Lung (tissue), 12 donors: ENCODE results near the gene RPTN. TPM values are rescaled to one million over a fixed set of nuclear protein-coding genes. Genes with fewer than 3 reads are reported as not detected.
A peak's percentile ranks its signal among the peaks of the same experiment; 100 is the strongest.

ENCODE experiments used
- ATAC-seq: fragments of 200-7000 bp; cut with Tn5 transposase; one replicate; pipeline ENCODE4 v1.9.1; 2020; ENCODE audit warnings: moderate number of reproducible peaks; ENCODE audit not compliant: insufficient read depth, low FRiP score
- DNase-seq, 3 donors: peaks; one replicate each; pipeline ENCODE4 v3.0.0-alpha.2; 2013 to 2017
- H3K27ac ChIP-seq, 2 donors: one replicate each; pipeline ENCODE4 v1.5.1; 2013; ENCODE audit warnings: mild to moderate bottlenecking in 2 of 2, moderate library complexity in 2 of 2, control low read depth in 1 of 2, inconsistent platforms in 1 of 2, low read depth in 1 of 2, low read length in 1 of 2
- H3K27me3 ChIP-seq, 3 donors: one replicate each; pipeline ENCODE4 v1.5.1; 2013; ENCODE audit warnings: low read length in 2 of 3; ENCODE audit not compliant: control insufficient read depth in 3 of 3, insufficient read depth in 3 of 3
- H3K36me3 ChIP-seq, 4 donors: one replicate each; pipeline ENCODE4 v1.5.1; 2013; ENCODE audit warnings: low read length in 4 of 4, mild to moderate bottlenecking in 1 of 4, moderate library complexity in 1 of 4; ENCODE audit not compliant: control insufficient read depth in 4 of 4, insufficient read depth in 4 of 4
- H3K4me1 ChIP-seq, 5 donors: one replicate each; pipeline ENCODE4 v1.5.1; 2013; ENCODE audit warnings: low read length in 5 of 5, mild to moderate bottlenecking in 2 of 5, moderate library complexity in 1 of 5; ENCODE audit not compliant: control insufficient read depth in 5 of 5, insufficient read depth in 5 of 5
- H3K4me3 ChIP-seq: one replicate; pipeline ENCODE4 v1.5.1; 2013; ENCODE audit warnings: mild to moderate bottlenecking, control low read depth, moderate library complexity
- H3K9ac ChIP-seq, 2 donors: one replicate each; pipeline ENCODE4 v1.5.1; 2013; ENCODE audit warnings: low read length in 2 of 2, control low read depth in 1 of 2; ENCODE audit not compliant: insufficient read depth in 1 of 2
- H3K9me3 ChIP-seq, 4 donors: one replicate each; pipeline ENCODE4 v1.5.1; 2013; ENCODE audit warnings: low read length in 3 of 4, mild to moderate bottlenecking in 1 of 4, moderate library complexity in 1 of 4; ENCODE audit not compliant: control insufficient read depth in 4 of 4, insufficient read depth in 3 of 4
- CTCF ChIP-seq: IDR thresholded peaks from 2 replicates; pipeline ENCODE4 v1.5.1; 2012; ENCODE audit warnings: mild to moderate bottlenecking; ENCODE audit errors: control extremely low read depth, extremely low read depth
- WGBS, 2 donors: extraction: QIAGEN DNeasy Blood & Tissue Kit; methylation state at CpG; one replicate each; pipeline ENCODE4 v1.1.7; 2013; 5-methylcytosine and 5-hydroxymethylcytosine counted together
- polyA plus RNA-seq, 2 donors: library from polyadenylated mRNA; stranded (reverse); fragments of 200-250 nt; gene quantifications; one replicate each; pipeline ENCODE4 v1.2.1, GENCODE V29; 2013
- total RNA-seq, 2 donors: library from RNA; depleted of rRNA in 1 of 2; stranded (reverse); fragments of >200 nt in 1 of 2; gene quantifications; one replicate each; pipeline ENCODE4 v1.2.1, GENCODE V29; 2014 to 2021
- donor health status: control.
- donor health status: control.
- donor health status: Bipolar disorder and iron deficiency.
- donor health status: healthy.
- donor health status: DM: yes; HTN: yes; CAD: no.

RPTN gene
- total and polyA plus RNA-seq, 4 donors, result not detected

GRCh38 chr1:152112101-152112884 lies 46.7 kb downstream of the RPTN start:
- no peak for TF ChIP-seq CTCF
- 1 to 3% methylated on average over 53 of the region's 53 CpGs for WGBS, 2 donors
- no peak for ATAC-seq
- H3K9me3 ChIP-seq, result peaks cover 0 to 34% (median 3%) of the 10 kb centered on the region in 4 donors
- no peak overlapping the region for H3K4me3 ChIP-seq
- H3K4me1 ChIP-seq, result peaks cover 0 to 43% (median 7%) of the 10 kb centered on the region in 5 donors
- no peak overlapping the region for H3K9ac ChIP-seq
- H3K27ac ChIP-seq, result no peak overlapping the region
- peak; percentile 15 to 27 (median 24) for DNase-seq
- no peaks in the 10 kb centered on the region for H3K36me3 ChIP-seq
- peaks cover 4 to 93% (median 76%) of the 10 kb centered on the region in 3 donors for H3K27me3 ChIP-seq

GRCh38 chr1:152111515-152111968 lies 47.5 kb downstream of the RPTN start:
- no peak for ATAC-seq
- WGBS, 2 donors, result 1 to 2% methylated on average over 44 of the region's 44 CpGs
- peaks cover 0 to 43% (median 7%) of the 10 kb centered on the region in 5 donors for H3K4me1 ChIP-seq

GRCh38 chr1:152110860-152111514 lies 48.0 kb downstream of the RPTN start:
- Histone ChIP-seq H3K9ac (no peak overlapping the region), H3K4me3 (peak overlapping the region; percentile 28), H3K4me1 (peaks cover 0 to 43% (median 7%) of the 10 kb centered on the region in 5 donors), H3K36me3 (no peaks in the 10 kb centered on the region), H3K27me3 (peaks cover 4 to 92% (median 83%) of the 10 kb centered on the region in 3 donors), H3K27ac (no peak overlapping the region), H3K9me3 (peaks cover 0 to 36% (median 3%) of the 10 kb centered on the region in 4 donors)
- 1% methylated on average over 60 of the region's 60 CpGs for WGBS, 2 donors
- peak; percentile 45 for ATAC-seq
- DNase-seq, result peak; percentile 40 to 52 (median 46)
- TF ChIP-seq CTCF, result no peak

More at GRCh38 chr1:152111515-152111968, 47.5 kb downstream of the RPTN start:
- no peak overlapping the region for H3K9ac ChIP-seq
- H3K36me3 ChIP-seq, result no peaks in the 10 kb centered on the region
- H3K9me3 ChIP-seq, result peaks cover 0 to 36% (median 3%) of the 10 kb centered on the region in 4 donors
- TF ChIP-seq CTCF, result no peak
- H3K4me3 ChIP-seq, result no peak overlapping the region
- peaks cover 4 to 92% (median 78%) of the 10 kb centered on the region in 3 donors for H3K27me3 ChIP-seq
- no peak overlapping the region for H3K27ac ChIP-seq
- DNase-seq, result peak; percentile 34 to 58 (median 52)
